A172 (cell line): ENCODE data around the gene ZNF578. TPM values are rescaled to one million over a fixed set of nuclear protein-coding genes. Genes with fewer than 3 reads are reported as not detected.
"Not testable (repeated sequence)": the region's sequence is repeated elsewhere in the genome, so short reads cannot be mapped to it uniquely, and the experiment has no call there.

Experiments
- DNase-seq: peaks from one replicate; pipeline ENCODE4 v3.0.0-alpha.2; 2015; ENCODE audit warnings: low spot score
- total RNA-seq: library from RNA; depleted of rRNA; stranded (reverse); fragments of >200 nt; shearing (Covaris generic); gene quantifications from 2 replicates; pipeline ENCODE4 v1.2.3, GENCODE V29; 2014; rRNA removed

Gene ZNF578
- total RNA-seq, 1 experiment from 2014 or later, result not detected

GRCh38 chr19:52558732-52559445 lies 105.5 kb downstream of the ZNF578 start:
- DNase-seq, result not testable (repeated sequence)

- not testable (repeated sequence) for DNase-seq
Observed at GRCh38 chr19:52561611-52562010, 108.3 kb downstream of the ZNF578 start.

Other genes starting within 250 kb of the ZNF578 start
- 12.7 and 14.6 TPM in 2 replicates for gene ZNF766, start 184.0 kb upstream of the ZNF578 start, total RNA-seq
- gene ZNF480, start 156.4 kb upstream of the ZNF578 start, total RNA-seq, result 11.3 and 12.6 TPM in 2 replicates
- gene ZNF610, start 117.3 kb upstream of the ZNF578 start, total RNA-seq, result 1.3 and 1.4 TPM in 2 replicates
- gene ZNF880, start 83.6 kb upstream of the ZNF578 start, total RNA-seq, result 0.12 and 0.22 TPM in 2 replicates
- gene ZNF528, start 55.7 kb upstream of the ZNF578 start, total RNA-seq, result 0.43 and 8.6 TPM in 2 replicates
- not detected in 2 replicates for gene ZNF534, start 24.4 kb upstream of the ZNF578 start, total RNA-seq
- gene ZNF808, start 74.1 kb downstream of the ZNF578 start, total RNA-seq, result 2.2 and 2.5 TPM in 2 replicates
- gene ZNF701, start 116.7 kb downstream of the ZNF578 start, total RNA-seq, result 4.9 and 6.3 TPM in 2 replicates
- gene ZNF83, start 184.8 kb downstream of the ZNF578 start, total RNA-seq, result 57.1 and 57.3 TPM in 2 replicates